Progenitor cell of endocrine pancreas (in vitro differentiated cells): Measurements from ENCODE around the gene SRCIN1. TPM values are rescaled to one million over a fixed set of nuclear protein-coding genes. Genes with fewer than 3 reads are reported as not detected.
"Not testable (repeated sequence)": the region's sequence is repeated elsewhere in the genome, so short reads cannot be mapped to it uniquely, and the experiment has no call there.

Experiments used
- DNase-seq: peaks from one replicate; pipeline ENCODE4 v3.0.0; 2021; ENCODE audit warnings: low spot score; ENCODE audit not compliant: unreplicated experiment
- H3K27ac Mint-ChIP-seq: 2 replicates; pipeline ENCODE4 v1.8.0; 2021; ENCODE audit warnings: mild to moderate bottlenecking, moderate library complexity, mixed read lengths
- H3K27me3 Mint-ChIP-seq: 2 replicates; pipeline ENCODE4 v1.8.0; 2021; ENCODE audit warnings: mixed read lengths
- H3K36me3 Mint-ChIP-seq: 2 replicates; pipeline ENCODE4 v1.8.0; 2022; ENCODE audit warnings: mixed read lengths; ENCODE audit not compliant: insufficient read depth
- H3K4me1 Mint-ChIP-seq: 2 replicates; pipeline ENCODE4 v1.8.0; 2021; ENCODE audit warnings: low read depth, mixed read lengths
- H3K4me3 Mint-ChIP-seq: 2 replicates; pipeline ENCODE4 v1.8.0; 2021; ENCODE audit warnings: low read depth, mild to moderate bottlenecking, moderate library complexity, mixed read lengths
- H3K9me3 Mint-ChIP-seq: 2 replicates; pipeline ENCODE4 v1.8.0; 2021; ENCODE audit warnings: low read depth, mixed read lengths
- CTCF ChIP-seq: fragments of 200-600 bp; sonication (generic); IDR thresholded peaks from one replicate; pipeline ENCODE4 v1.5.0; 2021; ENCODE audit warnings: antibody characterized with exemption, mild to moderate bottlenecking; ENCODE audit not compliant: unreplicated experiment
- long read RNA-seq: library from polyadenylated mRNA; unstranded; transcript quantifications from one replicate; pipeline ENCODE4 v2.0.0, GENCODE V29; 2020
- total RNA-seq: library from RNA; stranded (reverse); gene quantifications from 2 replicates; pipeline ENCODE4 v1.2.1, GENCODE V29; 2021

The SRCIN1 gene
- total RNA-seq: 13.8 and 16.7 TPM in 2 replicates
- long read RNA-seq, partial matches to known transcripts: 0 of 2 reads
- long read RNA-seq, other reads (novel, unspliced or antisense): 2 of 2 reads

GRCh38 chr17:38605841-38606645 is at the start of gene SRCIN1:
TSS of gene SRCIN1 (minus strand) at chr17:38605952. CDS start at chr17:38605705, 247 bp downstream.
- Mint-ChIP-seq H3K4me1 (peaks cover 13% of the 10 kb centered on the region), H3K27ac (peak within 1 kb of the TSS; percentile 45), H3K27me3 (peaks cover 46% of the 10 kb centered on the region)

GRCh38 chr17:38654411-38655398 is 49.0 kb upstream of the SRCIN1 start:
- peaks cover 34% of the 10 kb centered on the region for H3K27me3 Mint-ChIP-seq

More at GRCh38 chr17:38605841-38606645, at the start of gene SRCIN1:
- peak; percentile 100 for TF ChIP-seq CTCF
- Mint-ChIP-seq H3K9me3 (no peaks in the 10 kb centered on the region), H3K4me3 (peak within 1 kb of the TSS; percentile 72), H3K36me3 (no peaks in the 10 kb centered on the region)
- DNase-seq: peak; percentile 67

GRCh38 chr17:38653679-38654078 is 47.9 kb upstream of the SRCIN1 start:
- H3K4me1 Mint-ChIP-seq: no peaks in the 10 kb centered on the region
- H3K9me3 Mint-ChIP-seq: no peaks in the 10 kb centered on the region
- DNase-seq: no peak
- H3K4me3 Mint-ChIP-seq: no peak overlapping the region
- no peaks in the 10 kb centered on the region for H3K36me3 Mint-ChIP-seq
- TF ChIP-seq CTCF: no peak
- peaks cover 33% of the 10 kb centered on the region for H3K27me3 Mint-ChIP-seq
- no peak overlapping the region for H3K27ac Mint-ChIP-seq

More at GRCh38 chr17:38654411-38655398, 49.0 kb upstream of the SRCIN1 start:
- no peak for TF ChIP-seq CTCF
- no peak overlapping the region for H3K4me3 Mint-ChIP-seq
- H3K36me3 Mint-ChIP-seq: no peaks in the 10 kb centered on the region
- H3K9me3 Mint-ChIP-seq: no peaks in the 10 kb centered on the region
- DNase-seq: no peak
- no peak overlapping the region for H3K27ac Mint-ChIP-seq
- H3K4me1 Mint-ChIP-seq: no peaks in the 10 kb centered on the region

- H3K9me3 Mint-ChIP-seq: no peaks in the 10 kb centered on the region
- peaks cover 29% of the 10 kb centered on the region for H3K27me3 Mint-ChIP-seq
- no peak overlapping the region for H3K4me3 Mint-ChIP-seq
- no peak for DNase-seq
- H3K4me1 Mint-ChIP-seq: no peaks in the 10 kb centered on the region
- no peak for TF ChIP-seq CTCF
- no peak overlapping the region for H3K27ac Mint-ChIP-seq
- no peaks in the 10 kb centered on the region for H3K36me3 Mint-ChIP-seq
Observed at GRCh38 chr17:38653230-38653629, 47.5 kb upstream of the SRCIN1 start.

GRCh38 chr17:38650653-38651173 is 45.0 kb upstream of the SRCIN1 start:
- H3K27me3 Mint-ChIP-seq: peaks cover 20% of the 10 kb centered on the region
- H3K4me3 Mint-ChIP-seq, H3K36me3 Mint-ChIP-seq, H3K9me3 Mint-ChIP-seq, H3K27ac Mint-ChIP-seq, H3K4me1 Mint-ChIP-seq, DNase-seq: not testable (repeated sequence)
